Gastroesophageal sphincter (tissue), 4 donors: ENCODE data around the gene FKBP15. TPM values are rescaled to one million over a fixed set of nuclear protein-coding genes. Genes with fewer than 3 reads are reported as not detected.

ENCODE experiments used
- ATAC-seq: fragments of 150-250 bp; one replicate; pipeline ENCODE4 v1.9.1; 2016; ENCODE audit warnings: mild to moderate bottlenecking, moderate library complexity
- H3K27ac ChIP-seq, 4 donors: fragments of 200-600 bp; sonication (generic) in 3 of 4; 1 replicate in 3 of 4; 2 replicates in 1 of 4; pipeline ENCODE4 v1.5.1; 2016 to 2019
- H3K27me3 ChIP-seq: fragments of 200-600 bp; sonication (generic); one replicate; pipeline ENCODE4 v1.5.1; 2019
- H3K36me3 ChIP-seq, 2 donors: fragments of 200-600 bp; sonication (generic); one replicate each; pipeline ENCODE4 v1.5.1; 2019; ENCODE audit warnings: control low read depth in 1 of 2
- H3K4me1 ChIP-seq, 3 donors: fragments of 200-600 bp; sonication (generic); 1 replicate in 2 of 3; 2 replicates in 1 of 3; pipeline ENCODE4 v1.5.1; 2016 to 2019; ENCODE audit warnings: control low read depth in 2 of 3
- H3K4me3 ChIP-seq, 2 donors: fragments of 200-600 bp; sonication (generic); one replicate each; pipeline ENCODE4 v1.5.1; 2019; ENCODE audit warnings: mild to moderate bottlenecking in 1 of 2, moderate library complexity in 1 of 2
- H3K9me3 ChIP-seq, 3 donors: fragments of 200-600 bp; sonication (generic); one replicate each; pipeline ENCODE4 v1.5.1; 2017 to 2019; ENCODE audit warnings: control low read depth in 2 of 3
- EP300 ChIP-seq: sonication (generic); formaldehyde crosslinking; IDR thresholded peaks from one replicate; pipeline ENCODE4 v1.6.1; 2017; ENCODE audit warnings: antibody characterized with exemption, mild to moderate bottlenecking
- POLR2A ChIP-seq, 2 donors: fragments of 450-650 bp; IDR thresholded peaks; one replicate each; pipeline ENCODE4 v1.6.1; 2017; ENCODE audit warnings: antibody characterized with exemption in 2 of 2, mild to moderate bottlenecking in 2 of 2, moderate library complexity in 1 of 2
- POLR2AphosphoS5 ChIP-seq: sonication (generic); formaldehyde crosslinking; IDR thresholded peaks from one replicate; pipeline ENCODE4 v1.6.1; 2017; ENCODE audit warnings: antibody characterized with exemption
- WGBS, 2 donors: methylation state at CpG; one replicate each; pipeline ENCODE4 v1.1.5; 2018; ENCODE audit warnings: low coverage in 1 of 2; 5-methylcytosine and 5-hydroxymethylcytosine counted together
- total RNA-seq, 4 donors: library from RNA; depleted of rRNA; stranded (reverse); fragments of >200 nt; gene quantifications; one replicate each; pipeline ENCODE4 v1.1.0, GENCODE V29; 2016
- TF ChIP-seq, protein P1 (sequence below), 4 experiments: fragments of 200-600 bp in 2 of 4; fragments of 450-650 bp in 2 of 4; sonication (generic) in 1 of 4; IDR thresholded peaks; one replicate each; pipeline ENCODE4 v1.5.1; 2017 to 2019; ENCODE audit warnings: antibody characterized with exemption in 4 of 4, mild to moderate bottlenecking in 2 of 4, moderate library complexity in 2 of 4

Gene FKBP15
- total RNA-seq, 4 donors from 2014 or later, result 20.2 to 30.7 (median 22.7) TPM

DNA sequence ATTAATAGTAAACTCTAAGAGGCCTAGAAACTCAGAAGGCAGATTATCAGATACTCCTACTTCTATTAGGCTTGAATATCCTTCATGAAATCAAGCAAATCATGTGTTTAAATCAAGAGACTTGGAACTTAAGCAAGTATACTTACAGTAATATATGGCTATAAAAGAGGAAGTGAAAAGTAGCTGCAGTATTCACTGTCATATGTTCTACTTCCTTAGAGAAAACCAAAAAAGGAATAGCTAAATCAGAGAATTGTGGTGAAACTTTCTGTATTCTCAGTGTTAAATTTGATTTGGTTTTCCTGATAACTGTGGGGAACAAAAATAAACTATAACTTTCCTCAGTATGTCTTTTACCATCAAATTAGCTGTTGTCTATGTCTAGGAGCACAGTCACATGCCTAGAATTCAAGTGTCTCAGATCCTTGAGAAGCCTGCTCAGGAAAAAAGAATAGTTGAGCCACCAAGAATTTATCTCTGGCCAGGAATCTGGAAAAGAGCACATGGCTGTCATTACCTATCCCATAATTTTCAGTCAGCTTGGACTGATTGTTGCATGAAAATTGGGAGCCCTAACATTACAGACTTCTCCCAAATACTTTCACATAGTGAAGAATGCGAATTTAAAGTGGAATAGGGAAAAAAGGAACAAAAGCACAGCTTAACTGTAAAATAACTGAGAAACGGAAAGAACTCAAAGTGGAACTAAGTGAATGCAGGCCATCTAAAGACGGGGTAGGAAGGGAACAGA is 1.7 kb downstream of the FKBP15 start:
- no peak for TF ChIP-seq POLR2A (IDR thresholded peaks at IDR 0.05)
- no peak for TF ChIP-seq EP300
- TF ChIP-seq POLR2AphosphoS5, result no peak
- TF ChIP-seq, protein P1, sequence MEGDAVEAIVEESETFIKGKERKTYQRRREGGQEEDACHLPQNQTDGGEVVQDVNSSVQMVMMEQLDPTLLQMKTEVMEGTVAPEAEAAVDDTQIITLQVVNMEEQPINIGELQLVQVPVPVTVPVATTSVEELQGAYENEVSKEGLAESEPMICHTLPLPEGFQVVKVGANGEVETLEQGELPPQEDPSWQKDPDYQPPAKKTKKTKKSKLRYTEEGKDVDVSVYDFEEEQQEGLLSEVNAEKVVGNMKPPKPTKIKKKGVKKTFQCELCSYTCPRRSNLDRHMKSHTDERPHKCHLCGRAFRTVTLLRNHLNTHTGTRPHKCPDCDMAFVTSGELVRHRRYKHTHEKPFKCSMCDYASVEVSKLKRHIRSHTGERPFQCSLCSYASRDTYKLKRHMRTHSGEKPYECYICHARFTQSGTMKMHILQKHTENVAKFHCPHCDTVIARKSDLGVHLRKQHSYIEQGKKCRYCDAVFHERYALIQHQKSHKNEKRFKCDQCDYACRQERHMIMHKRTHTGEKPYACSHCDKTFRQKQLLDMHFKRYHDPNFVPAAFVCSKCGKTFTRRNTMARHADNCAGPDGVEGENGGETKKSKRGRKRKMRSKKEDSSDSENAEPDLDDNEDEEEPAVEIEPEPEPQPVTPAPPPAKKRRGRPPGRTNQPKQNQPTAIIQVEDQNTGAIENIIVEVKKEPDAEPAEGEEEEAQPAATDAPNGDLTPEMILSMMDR (IDR thresholded peaks at IDR 0.05), result no peak
- no peaks in the 10 kb centered on the region for H3K36me3 ChIP-seq
- H3K9me3 ChIP-seq, result no peaks in the 10 kb centered on the region
- H3K27ac ChIP-seq, result peak overlapping the region in 1 of 4 donors; percentile 11
- no peak for ATAC-seq
- no peak overlapping the region for H3K4me3 ChIP-seq
- peaks cover 4 to 65% (median 16%) of the 10 kb centered on the region in 3 donors for H3K4me1 ChIP-seq
- H3K27me3 ChIP-seq, result no peaks in the 10 kb centered on the region
- WGBS, 2 donors, result 73 to 78% methylated on average over 3 of the region's 3 CpGs

DNA sequence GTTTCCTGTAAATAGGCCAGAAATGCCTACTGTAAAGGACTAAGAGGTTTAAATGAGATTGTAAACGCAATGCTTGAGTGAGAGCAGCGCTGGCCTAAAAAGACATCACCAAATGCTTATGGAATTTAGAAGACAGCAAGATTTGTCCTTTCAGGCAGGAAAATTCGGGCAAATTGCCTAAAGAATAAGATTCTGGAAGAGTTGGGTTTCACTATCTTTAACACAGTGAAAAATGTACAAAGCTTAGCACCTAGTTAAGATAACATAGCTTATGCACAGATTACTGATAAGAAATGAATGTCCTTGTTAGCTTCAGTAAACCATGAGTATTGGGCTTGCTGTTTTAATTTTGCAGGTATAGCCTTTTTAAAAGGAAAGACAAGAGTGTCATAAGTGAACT is 4.7 kb downstream of the FKBP15 start:
- 84 to 95% methylated on average over 3 of the region's 3 CpGs for WGBS, 2 donors
- H3K27ac ChIP-seq, result no peak overlapping the region
- ATAC-seq, result no peak
- peaks cover 0 to 12% of the 10 kb centered on the region in 2 donors for H3K36me3 ChIP-seq
- no peaks in the 10 kb centered on the region for H3K27me3 ChIP-seq
- TF ChIP-seq POLR2A (IDR thresholded peaks at IDR 0.05) (no peak), EP300 (no peak), POLR2AphosphoS5 (no peak)
- TF ChIP-seq, protein P1 (IDR thresholded peaks at IDR 0.05), result no peak
- peaks cover 4 to 39% (median 9%) of the 10 kb centered on the region in 3 donors for H3K4me1 ChIP-seq
- H3K4me3 ChIP-seq, result no peak overlapping the region
- H3K9me3 ChIP-seq, result no peaks in the 10 kb centered on the region

DNA sequence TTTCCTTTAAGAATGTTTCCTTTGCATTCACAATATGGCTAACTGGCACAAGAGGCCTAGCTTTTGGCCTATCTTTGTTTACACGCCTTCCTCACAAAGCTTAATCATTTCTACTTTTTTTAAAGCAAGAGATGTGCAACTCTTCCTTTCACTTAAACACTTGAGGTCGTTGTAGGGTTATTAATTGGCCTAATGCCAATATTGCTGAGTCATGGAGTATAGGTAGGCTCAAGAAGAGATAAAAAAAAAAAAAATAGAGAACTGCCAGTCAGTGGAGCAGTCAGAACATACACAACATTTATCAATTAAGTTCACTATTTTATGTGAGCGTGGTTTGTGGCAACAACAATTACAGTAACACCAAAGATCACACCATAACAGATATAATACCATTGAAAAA is 5.9 kb downstream of the FKBP15 start:
- H3K27me3 ChIP-seq, result no peaks in the 10 kb centered on the region
- ATAC-seq, result no peak
- peaks cover 1 to 33% (median 8%) of the 10 kb centered on the region in 3 donors for H3K4me1 ChIP-seq
- no peak overlapping the region for H3K27ac ChIP-seq
- peaks cover 0 to 25% of the 10 kb centered on the region in 2 donors for H3K36me3 ChIP-seq
- no peak for TF ChIP-seq POLR2A (IDR thresholded peaks at IDR 0.05)
- no peak overlapping the region for H3K4me3 ChIP-seq
- H3K9me3 ChIP-seq, result no peaks in the 10 kb centered on the region
- WGBS, 2 donors, result 61 to 71% methylated on average over 2 to 3 of the region's 3 CpGs

DNA sequence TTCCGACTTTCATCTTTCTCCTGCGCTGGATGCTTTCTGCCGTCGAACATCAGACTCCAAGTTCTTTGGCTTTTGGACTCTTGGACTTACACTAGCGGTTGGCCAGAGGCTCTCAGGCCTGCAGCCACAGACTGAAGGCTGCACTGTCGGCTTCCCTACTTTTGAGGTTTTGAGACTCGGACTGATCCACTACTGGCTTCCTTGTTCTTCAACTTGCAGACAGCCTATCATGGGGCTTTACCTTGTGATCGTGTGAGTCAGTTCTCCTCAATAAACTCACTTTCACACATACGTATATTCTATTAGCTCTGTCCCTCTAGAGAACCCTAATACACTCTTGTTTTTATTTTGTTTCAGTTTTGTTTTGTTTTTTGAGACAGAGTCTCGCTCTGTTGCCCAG is 10.3 kb downstream of the FKBP15 start:
- Histone ChIP-seq H3K27ac (no peak overlapping the region), H3K36me3 (peaks cover 0 to 68% of the 10 kb centered on the region in 2 donors), H3K27me3 (no peaks in the 10 kb centered on the region), H3K4me3 (no peak overlapping the region), H3K4me1 (peaks cover 0 to 4% (median 0%) of the 10 kb centered on the region in 3 donors), H3K9me3 (no peaks in the 10 kb centered on the region)
- WGBS, 2 donors, result 91 to 98% methylated on average over 5 to 10 of the region's 10 CpGs
- TF ChIP-seq, protein P1 (IDR thresholded peaks at IDR 0.05), result no peak
- TF ChIP-seq EP300 (no peak), POLR2A (IDR thresholded peaks at IDR 0.05) (no peak), POLR2AphosphoS5 (no peak)
- no peak for ATAC-seq

DNA sequence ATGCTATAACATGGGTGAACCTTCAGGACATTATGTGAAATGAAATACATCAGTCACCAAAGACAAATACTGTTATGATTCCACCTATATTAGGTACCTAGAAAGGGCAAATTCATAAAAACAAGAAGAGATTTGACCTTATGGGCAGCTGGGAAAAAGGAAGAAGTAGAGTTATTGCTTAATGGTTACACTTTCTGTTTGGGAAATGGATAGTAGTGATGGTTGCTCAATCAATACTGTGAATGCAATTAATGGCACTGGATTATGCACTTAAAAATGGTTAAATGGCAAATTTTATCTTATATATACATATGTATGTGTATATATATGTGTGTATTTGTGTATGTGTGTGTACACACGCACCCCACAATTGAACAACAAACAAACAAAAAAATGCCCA is 15.2 kb downstream of the FKBP15 start:
- no peaks in the 10 kb centered on the region for H3K27me3 ChIP-seq
- no peak overlapping the region for H3K4me3 ChIP-seq
- no peaks in the 10 kb centered on the region for H3K4me1 ChIP-seq
- H3K27ac ChIP-seq, result no peak overlapping the region
- TF ChIP-seq, protein P1 (IDR thresholded peaks at IDR 0.05), result no peak
- no peak for TF ChIP-seq POLR2AphosphoS5
- TF ChIP-seq POLR2A (IDR thresholded peaks at IDR 0.05), result no peak
- no peak for TF ChIP-seq EP300
- no peaks in the 10 kb centered on the region for H3K9me3 ChIP-seq
- WGBS, 2 donors, result 80 to 95% methylated on average over 1 of the region's 1 CpG
- peaks cover 3 to 99% of the 10 kb centered on the region in 2 donors for H3K36me3 ChIP-seq
- no peak for ATAC-seq
